Type B pancreatic cell (in vitro differentiated cells): ENCODE measurements around the gene MRPS27. TPM values are rescaled to one million over a fixed set of nuclear protein-coding genes. Genes with fewer than 3 reads are reported as not detected.

ENCODE experiments used
- DNase-seq: peaks from one replicate; pipeline ENCODE4 v3.0.0; 2021; ENCODE audit warnings: mixed read lengths; ENCODE audit not compliant: unreplicated experiment; ENCODE audit errors: extremely low spot score
- H3K27ac Mint-ChIP-seq: 2 replicates; pipeline ENCODE4 v1.8.0; 2021; ENCODE audit warnings: mild to moderate bottlenecking, mixed read lengths
- H3K27me3 Mint-ChIP-seq: 2 replicates; pipeline ENCODE4 v1.8.0; 2021; ENCODE audit warnings: mixed read lengths
- H3K36me3 Mint-ChIP-seq: 2 replicates; pipeline ENCODE4 v1.8.0; 2021; ENCODE audit warnings: mixed read lengths
- H3K4me1 Mint-ChIP-seq: one replicate; pipeline ENCODE4 v1.8.0; 2021; ENCODE audit warnings: mixed read lengths; ENCODE audit not compliant: unreplicated experiment
- H3K4me3 Mint-ChIP-seq: 2 replicates; pipeline ENCODE4 v1.8.0; 2021; ENCODE audit warnings: mild to moderate bottlenecking, mixed read lengths
- H3K9me3 Mint-ChIP-seq: 2 replicates; pipeline ENCODE4 v1.8.0; 2021; ENCODE audit warnings: mixed read lengths
- total RNA-seq: library from RNA; stranded (reverse); gene quantifications from 2 replicates; pipeline ENCODE4 v1.2.1, GENCODE V29; 2021; ENCODE audit warnings: low replicate concordance
- TF ChIP-seq, protein P1 (sequence below): fragments of 200-600 bp; sonication (generic); conservative IDR thresholded peaks from 2 replicates; pipeline ENCODE4 v1.5.0; 2021; ENCODE audit warnings: antibody characterized with exemption, mild to moderate bottlenecking

Gene MRPS27
- total RNA-seq, 1 donor from 2014 or later, result 66.3 TPM

DNA sequence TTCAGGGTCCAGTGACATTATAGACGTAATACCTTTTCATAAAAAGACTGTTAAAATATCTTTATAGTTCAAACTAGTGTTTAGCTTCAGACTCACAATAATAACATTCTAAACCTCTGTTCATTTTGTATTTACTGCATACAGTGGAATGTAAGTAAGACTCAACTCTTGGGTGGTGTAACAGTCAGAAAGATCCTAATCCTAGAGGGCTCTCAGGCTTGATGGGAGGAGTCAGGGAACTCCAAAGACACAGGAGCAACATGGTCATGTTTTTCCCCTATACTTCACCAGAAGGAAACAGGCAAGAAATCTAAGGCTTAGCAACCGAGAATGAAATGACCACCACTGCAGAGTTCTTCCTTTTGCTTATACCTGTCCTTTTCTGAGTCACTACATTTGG lies 82.6 kb downstream of the MRPS27 start:
- H3K4me1 Mint-ChIP-seq, result peaks cover 8% of the 10 kb centered on the region
- H3K27me3 Mint-ChIP-seq, result no peaks in the 10 kb centered on the region
- no peak overlapping the region for H3K4me3 Mint-ChIP-seq
- no peak for DNase-seq
- peaks cover 11% of the 10 kb centered on the region for H3K36me3 Mint-ChIP-seq
- no peaks in the 10 kb centered on the region for H3K9me3 Mint-ChIP-seq
- TF ChIP-seq, protein P1, sequence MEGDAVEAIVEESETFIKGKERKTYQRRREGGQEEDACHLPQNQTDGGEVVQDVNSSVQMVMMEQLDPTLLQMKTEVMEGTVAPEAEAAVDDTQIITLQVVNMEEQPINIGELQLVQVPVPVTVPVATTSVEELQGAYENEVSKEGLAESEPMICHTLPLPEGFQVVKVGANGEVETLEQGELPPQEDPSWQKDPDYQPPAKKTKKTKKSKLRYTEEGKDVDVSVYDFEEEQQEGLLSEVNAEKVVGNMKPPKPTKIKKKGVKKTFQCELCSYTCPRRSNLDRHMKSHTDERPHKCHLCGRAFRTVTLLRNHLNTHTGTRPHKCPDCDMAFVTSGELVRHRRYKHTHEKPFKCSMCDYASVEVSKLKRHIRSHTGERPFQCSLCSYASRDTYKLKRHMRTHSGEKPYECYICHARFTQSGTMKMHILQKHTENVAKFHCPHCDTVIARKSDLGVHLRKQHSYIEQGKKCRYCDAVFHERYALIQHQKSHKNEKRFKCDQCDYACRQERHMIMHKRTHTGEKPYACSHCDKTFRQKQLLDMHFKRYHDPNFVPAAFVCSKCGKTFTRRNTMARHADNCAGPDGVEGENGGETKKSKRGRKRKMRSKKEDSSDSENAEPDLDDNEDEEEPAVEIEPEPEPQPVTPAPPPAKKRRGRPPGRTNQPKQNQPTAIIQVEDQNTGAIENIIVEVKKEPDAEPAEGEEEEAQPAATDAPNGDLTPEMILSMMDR, result no peak
- H3K27ac Mint-ChIP-seq, result no peak overlapping the region

DNA sequence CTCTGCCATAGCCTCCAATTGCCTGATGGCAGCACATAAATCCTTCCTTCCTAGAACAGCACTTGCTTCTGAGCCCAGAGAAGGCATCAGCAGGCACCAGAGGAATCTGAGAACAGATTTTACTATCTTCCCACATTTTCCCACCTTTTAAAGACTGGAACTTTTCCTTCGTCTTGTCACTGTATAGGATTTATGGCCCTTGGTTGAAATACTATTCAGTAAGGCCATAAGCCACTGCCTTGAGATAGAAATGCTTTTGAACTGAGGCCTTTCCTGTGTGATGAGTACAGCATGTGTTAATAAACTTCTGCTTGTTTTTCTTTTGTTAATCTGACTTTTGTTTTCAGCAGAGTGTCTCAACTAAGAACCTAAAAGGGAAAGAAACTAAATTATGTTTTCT lies 84.3 kb downstream of the MRPS27 start:
- DNase-seq, result no peak
- Mint-ChIP-seq H3K4me1 (no peaks in the 10 kb centered on the region), H3K36me3 (peaks cover 19% of the 10 kb centered on the region), H3K27me3 (no peaks in the 10 kb centered on the region), H3K4me3 (no peak overlapping the region), H3K27ac (no peak overlapping the region), H3K9me3 (no peaks in the 10 kb centered on the region)
- TF ChIP-seq, protein P1, result no peak

DNA sequence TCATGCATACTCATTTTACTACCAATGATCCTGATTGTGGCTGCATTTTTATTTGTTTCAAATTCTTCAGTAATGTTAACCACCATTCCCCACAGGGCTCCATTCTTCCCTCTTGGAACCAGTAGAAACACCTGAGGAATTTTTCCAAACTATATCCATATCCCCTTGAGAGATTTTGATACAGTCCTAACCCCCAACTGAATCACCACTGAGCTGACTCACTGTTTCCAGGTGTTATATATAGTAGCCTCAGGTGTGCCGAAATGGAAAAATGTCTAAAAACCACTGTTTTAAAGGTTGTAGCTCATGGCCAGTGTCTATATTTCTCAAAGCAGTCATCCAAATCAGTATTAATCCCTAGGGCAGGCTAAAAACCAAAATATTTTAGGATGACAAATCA lies 85.2 kb downstream of the MRPS27 start:
- TF ChIP-seq, protein P1, result no peak
- Mint-ChIP-seq H3K27me3 (no peaks in the 10 kb centered on the region), H3K4me3 (no peak overlapping the region), H3K27ac (peak overlapping the region; percentile 80), H3K36me3 (peaks cover 26% of the 10 kb centered on the region), H3K9me3 (no peaks in the 10 kb centered on the region), H3K4me1 (no peaks in the 10 kb centered on the region)
- no peak for DNase-seq

DNA sequence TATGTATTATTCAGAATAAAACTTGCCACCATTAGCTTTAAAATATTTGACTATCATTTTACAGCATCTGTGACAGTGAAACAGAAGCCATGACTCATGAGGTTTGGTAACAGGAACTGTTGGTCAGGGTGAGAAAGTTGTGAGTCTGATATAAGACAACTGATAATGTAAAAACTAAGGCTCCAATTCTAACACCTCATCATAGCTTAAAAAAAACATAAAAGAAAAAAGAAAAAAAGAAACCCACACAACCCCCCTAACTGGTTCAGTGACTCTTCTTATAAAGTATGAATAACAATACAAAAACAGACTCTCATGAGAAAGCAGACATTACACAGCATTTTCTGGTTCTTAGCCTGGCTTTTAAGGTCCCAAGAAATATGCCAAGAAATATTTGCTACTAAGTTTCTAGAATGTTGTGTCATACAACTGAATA lies 85.8 kb downstream of the MRPS27 start:
- Mint-ChIP-seq H3K27ac (peak overlapping the region; percentile 80), H3K4me3 (peak overlapping the region; percentile 50), H3K36me3 (peaks cover 26% of the 10 kb centered on the region), H3K4me1 (no peaks in the 10 kb centered on the region), H3K9me3 (no peaks in the 10 kb centered on the region), H3K27me3 (no peaks in the 10 kb centered on the region)
- DNase-seq, result no peak
- TF ChIP-seq, protein P1, result no peak

DNA sequence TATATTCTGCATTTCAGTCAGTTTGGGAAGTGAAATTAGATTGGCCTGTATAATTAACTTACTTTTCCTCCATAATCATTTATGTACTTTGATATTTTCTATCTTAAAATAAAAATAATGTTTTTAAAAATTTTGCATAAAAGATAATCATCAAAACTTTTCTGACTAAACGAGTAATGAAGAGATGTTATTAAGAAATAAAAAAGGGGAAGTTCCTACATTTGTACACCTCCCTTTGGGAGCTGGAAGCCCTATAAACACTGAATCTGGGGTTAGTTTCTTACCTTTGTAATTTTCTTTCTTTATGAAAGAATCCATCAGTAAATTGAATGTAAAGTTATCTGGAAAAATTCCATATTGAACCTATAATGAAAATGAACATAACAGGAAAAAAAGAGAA lies 86.2 kb downstream of the MRPS27 start:
- Mint-ChIP-seq H3K9me3 (no peaks in the 10 kb centered on the region), H3K27me3 (no peaks in the 10 kb centered on the region), H3K27ac (peak overlapping the region; percentile 80), H3K4me3 (no peak overlapping the region), H3K36me3 (peaks cover 26% of the 10 kb centered on the region), H3K4me1 (no peaks in the 10 kb centered on the region)
- TF ChIP-seq, protein P1, result no peak
- no peak for DNase-seq

DNA sequence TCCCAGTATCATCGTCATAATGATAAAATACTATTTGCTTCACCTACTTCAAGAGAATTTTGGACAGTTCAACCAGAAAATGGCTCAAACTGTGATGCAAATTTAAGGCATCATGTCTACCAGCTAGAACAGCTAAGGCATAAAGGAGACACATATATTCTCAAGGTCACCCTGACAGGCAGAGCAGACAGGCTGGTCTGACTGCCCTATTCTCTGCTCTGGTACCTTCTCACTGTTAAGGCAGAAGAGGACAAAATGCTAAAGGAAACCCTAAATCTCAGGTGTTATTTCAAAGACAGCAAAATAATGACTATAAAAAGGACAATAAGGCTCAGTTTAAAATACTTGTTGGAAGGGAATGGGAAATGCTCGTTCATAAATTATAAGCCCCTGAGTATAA lies 87.2 kb downstream of the MRPS27 start:
- Mint-ChIP-seq H3K4me3 (no peak overlapping the region), H3K36me3 (peaks cover 27% of the 10 kb centered on the region), H3K4me1 (no peaks in the 10 kb centered on the region), H3K27me3 (no peaks in the 10 kb centered on the region), H3K27ac (peak overlapping the region; percentile 62), H3K9me3 (no peaks in the 10 kb centered on the region)
- DNase-seq, result no peak
- TF ChIP-seq, protein P1, result no peak
